Tibial nerve (tissue), 4 donors: ENCODE measurements around the gene NSUN7. TPM values are rescaled to one million over a fixed set of nuclear protein-coding genes. Genes with fewer than 3 reads are reported as not detected.

ENCODE experiments used
- DNase-seq, 2 donors: peaks; one replicate each; pipeline ENCODE4 v3.0.0-alpha.2; 2019; ENCODE audit warnings: low spot score in 2 of 2
- H3K27ac ChIP-seq, 4 donors: fragments of 200-600 bp; sonication (generic) in 3 of 4; one replicate each; pipeline ENCODE4 v1.5.1; 2017 to 2019; ENCODE audit warnings: mild to moderate bottlenecking in 1 of 4
- H3K27me3 ChIP-seq, 2 donors: fragments of 200-600 bp; sonication (generic) in 1 of 2; one replicate each; pipeline versions ENCODE4 v1.5.1 to v1.6.0; 2017 to 2019
- H3K36me3 ChIP-seq, 3 donors: fragments of 200-600 bp; sonication (generic); one replicate each; pipeline ENCODE4 v1.5.1; 2018 to 2019
- H3K4me1 ChIP-seq, 4 donors: fragments of 200-600 bp; sonication (generic) in 3 of 4; one replicate each; pipeline ENCODE4 v1.5.1; 2017 to 2019
- H3K4me3 ChIP-seq, 4 donors: fragments of 200-600 bp; sonication (generic) in 3 of 4; one replicate each; pipeline ENCODE4 v1.5.1; 2017 to 2019; ENCODE audit warnings: mild to moderate bottlenecking in 1 of 4, moderate library complexity in 1 of 4
- H3K9me3 ChIP-seq, 4 donors: fragments of 200-600 bp; sonication (generic) in 3 of 4; one replicate each; pipeline ENCODE4 v1.5.1; 2017 to 2019
- EP300 ChIP-seq, 2 donors: sonication (generic); formaldehyde crosslinking; IDR thresholded peaks; one replicate each; pipeline ENCODE4 v1.6.1; 2017; ENCODE audit warnings: antibody characterized with exemption in 2 of 2, mild to moderate bottlenecking in 1 of 2
- POLR2A ChIP-seq, 2 donors: fragments of 450-650 bp; IDR thresholded peaks; one replicate each; pipeline ENCODE4 v1.6.1; 2017; ENCODE audit warnings: antibody characterized with exemption in 2 of 2, mild to moderate bottlenecking in 2 of 2, moderate library complexity in 2 of 2
- WGBS, 2 donors: methylation state at CpG; one replicate each; pipeline ENCODE4 v1.1.5; 2018; 5-methylcytosine and 5-hydroxymethylcytosine counted together
- total RNA-seq, 4 donors: library from RNA; depleted of rRNA; stranded (reverse); fragments of >200 nt; gene quantifications; one replicate each; pipeline ENCODE4 v1.1.0, GENCODE V29; 2016
- TF ChIP-seq, protein P1 (sequence below), 5 experiments: fragments of 200-600 bp in 3 of 5; fragments of 450-650 bp in 2 of 5; sonication (generic) in 3 of 5; IDR thresholded peaks; one replicate each; pipeline ENCODE4 v1.5.1; 2016 to 2019; ENCODE audit warnings: antibody characterized with exemption in 5 of 5, mild to moderate bottlenecking in 3 of 5, moderate library complexity in 2 of 5

NSUN7 gene
- total RNA-seq, 4 donors from 2014 or later: 2.0 to 3.1 (median 2.1) TPM; not detected in 1

DNA sequence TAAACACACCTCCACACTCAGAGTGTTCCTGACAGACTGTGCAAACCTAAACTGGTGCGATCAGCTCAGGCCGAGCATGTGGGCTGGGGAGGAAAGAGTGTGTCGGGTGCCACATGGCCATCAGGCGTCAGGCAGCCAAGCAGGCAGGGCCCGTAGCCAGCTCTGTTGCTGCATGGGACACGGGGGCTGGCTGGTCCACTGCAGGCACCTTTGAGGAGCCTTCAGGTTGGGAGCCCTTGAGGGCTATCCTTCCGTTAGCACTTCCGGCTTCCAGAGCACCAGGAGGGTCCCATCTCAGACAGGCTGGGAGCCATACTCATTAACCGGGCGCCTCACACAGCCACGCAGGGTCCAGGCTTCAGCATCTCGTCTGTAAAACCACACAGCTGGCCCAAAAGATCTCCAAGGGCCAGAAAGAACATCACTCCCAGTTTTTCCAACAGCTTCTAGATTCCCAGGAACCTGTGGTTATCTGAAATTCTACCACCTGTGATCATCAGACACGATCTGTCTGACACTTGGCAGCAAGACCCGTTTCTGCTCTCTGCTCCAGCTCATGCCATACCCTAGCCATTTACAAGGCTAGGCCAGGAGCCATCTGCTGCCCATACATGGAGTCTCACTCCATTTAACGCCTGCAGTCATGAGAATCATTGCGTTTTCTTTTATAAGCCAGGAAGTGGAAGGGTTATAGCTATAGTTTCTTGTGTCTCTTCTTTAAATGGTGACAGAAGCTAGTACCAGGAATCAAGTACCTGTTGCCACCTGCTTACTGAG, 87.5 kb downstream of the NSUN7 start:
- no peaks in the 10 kb centered on the region for H3K27me3 ChIP-seq
- 75 to 79% methylated on average over 15 to 16 of the region's 16 CpGs for WGBS, 2 donors
- no peak overlapping the region for H3K4me3 ChIP-seq
- H3K36me3 ChIP-seq: peaks cover 0 to 57% (median 0%) of the 10 kb centered on the region in 3 donors
- TF ChIP-seq POLR2A (IDR thresholded peaks at IDR 0.05) (no peak), EP300 (IDR thresholded peaks at IDR 0.05) (no peak)
- TF ChIP-seq, protein P1, sequence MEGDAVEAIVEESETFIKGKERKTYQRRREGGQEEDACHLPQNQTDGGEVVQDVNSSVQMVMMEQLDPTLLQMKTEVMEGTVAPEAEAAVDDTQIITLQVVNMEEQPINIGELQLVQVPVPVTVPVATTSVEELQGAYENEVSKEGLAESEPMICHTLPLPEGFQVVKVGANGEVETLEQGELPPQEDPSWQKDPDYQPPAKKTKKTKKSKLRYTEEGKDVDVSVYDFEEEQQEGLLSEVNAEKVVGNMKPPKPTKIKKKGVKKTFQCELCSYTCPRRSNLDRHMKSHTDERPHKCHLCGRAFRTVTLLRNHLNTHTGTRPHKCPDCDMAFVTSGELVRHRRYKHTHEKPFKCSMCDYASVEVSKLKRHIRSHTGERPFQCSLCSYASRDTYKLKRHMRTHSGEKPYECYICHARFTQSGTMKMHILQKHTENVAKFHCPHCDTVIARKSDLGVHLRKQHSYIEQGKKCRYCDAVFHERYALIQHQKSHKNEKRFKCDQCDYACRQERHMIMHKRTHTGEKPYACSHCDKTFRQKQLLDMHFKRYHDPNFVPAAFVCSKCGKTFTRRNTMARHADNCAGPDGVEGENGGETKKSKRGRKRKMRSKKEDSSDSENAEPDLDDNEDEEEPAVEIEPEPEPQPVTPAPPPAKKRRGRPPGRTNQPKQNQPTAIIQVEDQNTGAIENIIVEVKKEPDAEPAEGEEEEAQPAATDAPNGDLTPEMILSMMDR (IDR thresholded peaks at IDR 0.05): no peak
- H3K27ac ChIP-seq: no peak overlapping the region
- DNase-seq: no peak
- no peaks in the 10 kb centered on the region for H3K4me1 ChIP-seq
- no peaks in the 10 kb centered on the region for H3K9me3 ChIP-seq

DNA sequence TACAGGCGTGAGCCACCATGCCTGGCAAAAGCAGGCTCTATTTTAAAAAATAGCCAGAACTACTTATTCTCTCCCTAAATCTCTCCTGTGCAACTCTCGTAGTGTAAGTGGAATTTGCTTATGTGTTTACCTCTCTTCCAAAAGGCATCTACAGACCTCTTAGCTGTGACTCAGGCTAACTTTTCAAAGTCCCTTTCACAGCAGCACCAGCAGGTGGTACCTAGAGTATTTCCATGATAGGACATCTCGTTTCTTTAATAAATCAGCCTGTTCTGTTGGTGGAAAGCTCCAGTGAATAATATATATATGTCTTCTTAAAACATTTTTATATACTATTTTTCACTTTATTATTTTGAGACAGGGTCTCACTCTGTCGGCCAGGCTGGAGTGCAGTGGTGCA, 89.0 kb downstream of the NSUN7 start:
- TF ChIP-seq POLR2A (IDR thresholded peaks at IDR 0.05) (no peak), EP300 (IDR thresholded peaks at IDR 0.05) (no peak)
- TF ChIP-seq, protein P1 (IDR thresholded peaks at IDR 0.05): no peak
- no peak overlapping the region for H3K27ac ChIP-seq
- no peaks in the 10 kb centered on the region for H3K4me1 ChIP-seq
- no peak for DNase-seq
- H3K36me3 ChIP-seq: peaks cover 0 to 48% (median 0%) of the 10 kb centered on the region in 3 donors
- H3K27me3 ChIP-seq: no peaks in the 10 kb centered on the region
- H3K4me3 ChIP-seq: no peak overlapping the region
- 89 to 91% methylated on average over 4 of the region's 4 CpGs for WGBS, 2 donors
- no peaks in the 10 kb centered on the region for H3K9me3 ChIP-seq

DNA sequence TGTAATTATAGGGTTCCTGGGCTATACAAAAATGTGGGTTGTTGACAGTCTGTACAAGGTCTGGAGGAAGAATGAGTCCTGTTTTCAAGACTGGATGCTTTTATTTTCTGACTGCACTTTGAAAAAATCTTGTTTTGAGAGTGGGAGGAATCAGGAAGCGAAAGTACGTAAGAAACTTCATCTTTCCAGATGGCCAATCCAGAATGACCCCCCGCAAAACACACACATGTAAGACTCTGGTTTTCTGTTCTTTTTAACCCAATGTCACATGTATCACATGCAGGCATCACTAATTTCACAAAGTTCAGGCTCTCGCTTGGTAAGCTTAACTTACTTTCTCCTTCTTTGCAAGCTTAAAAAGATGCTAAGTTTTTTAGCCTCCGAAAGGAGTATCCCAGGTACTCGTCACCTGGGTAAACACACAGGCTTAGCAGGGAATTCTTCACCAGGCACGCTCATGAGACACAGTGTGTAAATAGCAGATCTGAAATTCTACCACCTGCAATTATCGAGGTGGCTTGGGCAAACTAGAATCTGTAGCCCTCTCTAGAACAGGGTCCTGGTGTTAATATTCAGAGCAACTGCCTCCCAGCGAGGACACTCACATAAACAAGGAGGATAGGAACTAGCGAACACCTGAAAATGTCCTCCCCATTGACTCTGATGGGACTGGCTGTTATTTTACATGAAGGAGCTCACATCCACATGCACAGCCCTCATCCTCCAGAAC, 90.7 kb downstream of the NSUN7 start:
- no peaks in the 10 kb centered on the region for H3K27me3 ChIP-seq
- H3K4me3 ChIP-seq: no peak overlapping the region
- H3K9me3 ChIP-seq: no peaks in the 10 kb centered on the region
- H3K4me1 ChIP-seq: no peaks in the 10 kb centered on the region
- peaks cover 0 to 32% (median 0%) of the 10 kb centered on the region in 3 donors for H3K36me3 ChIP-seq
- TF ChIP-seq EP300 (IDR thresholded peaks at IDR 0.05) (no peak), POLR2A (IDR thresholded peaks at IDR 0.05) (no peak)
- TF ChIP-seq, protein P1 (IDR thresholded peaks at IDR 0.05): no peak
- WGBS, 2 donors: 77 to 85% methylated on average over 10 of the region's 10 CpGs
- DNase-seq: no peak
- no peak overlapping the region for H3K27ac ChIP-seq

DNA sequence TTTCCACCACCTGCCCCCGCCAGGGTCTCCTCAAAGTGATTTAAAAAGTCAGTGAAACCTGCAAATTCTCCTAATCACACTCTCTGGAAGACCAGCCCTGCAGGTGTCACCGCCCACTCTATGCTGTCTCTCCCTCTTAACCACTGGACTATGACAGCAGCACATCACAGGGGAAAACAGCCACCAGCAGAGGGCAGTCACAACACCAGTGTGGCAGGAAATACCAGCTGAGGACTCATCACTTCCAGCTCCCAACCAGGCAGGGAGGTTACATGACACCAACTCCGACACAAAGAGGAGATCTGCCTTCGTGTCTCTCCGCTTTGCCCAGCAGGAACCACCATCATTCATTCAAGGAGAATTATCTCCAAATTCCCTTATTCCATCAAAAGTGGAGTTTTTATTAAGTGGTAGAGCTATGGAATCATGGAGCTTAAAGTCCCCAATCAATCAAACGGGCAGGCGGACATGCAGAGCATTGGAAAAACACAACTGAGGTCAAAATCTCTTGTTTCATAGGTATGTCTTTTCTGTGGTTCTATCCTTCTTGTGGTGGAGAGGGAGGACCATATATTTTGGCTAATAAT, 91.3 kb downstream of the NSUN7 start:
- peaks cover 0 to 26% (median 0%) of the 10 kb centered on the region in 3 donors for H3K36me3 ChIP-seq

More for the DNA sequence above, 91.3 kb downstream of the NSUN7 start:
- Histone ChIP-seq H3K9me3 (no peaks in the 10 kb centered on the region), H3K4me1 (no peaks in the 10 kb centered on the region), H3K4me3 (no peak overlapping the region), H3K27ac (no peak overlapping the region), H3K27me3 (no peaks in the 10 kb centered on the region)
- TF ChIP-seq, protein P1 (IDR thresholded peaks at IDR 0.05): peak; percentile 36 to 55 (median 43)
- TF ChIP-seq POLR2A (IDR thresholded peaks at IDR 0.05) (no peak), EP300 (IDR thresholded peaks at IDR 0.05) (no peak)
- WGBS, 2 donors: 75 to 77% methylated on average over 7 of the region's 7 CpGs
- DNase-seq: peak; percentile 47 to 76
